Muscle of arm (tissue), 12 donors: ENCODE results near the gene L1CAM. TPM values are rescaled to one million over a fixed set of nuclear protein-coding genes. Genes with fewer than 3 reads are reported as not detected.

ENCODE experiments used
- DNase-seq: peaks from one replicate; pipeline ENCODE4 v3.0.0-alpha.2; 2013
- polyA plus RNA-seq, 12 donors: library from polyadenylated mRNA; unstranded; fragments of 120-200 nt; gene quantifications; one replicate each; pipeline ENCODE4 v1.2.1, GENCODE V29; 2013; ENCODE audit not compliant: insufficient read length in 12 of 12

Gene L1CAM
- polyA plus RNA-seq, 12 donors = 1.7 to 11.7 (median 2.8) TPM; not detected in 1

- DNase-seq = no peak
These were observed 19.6 kb upstream of the L1CAM start for GRCh38 chrX:153905481-153906095.

GRCh38 chrX:153903991-153904957 lies 18.3 kb upstream of the L1CAM start, which contains the start of gene AVPR2:
Gene AVPR2, plus strand, starts transcription at chrX:153904673. Its CDS starts 473 bp downstream, at chrX:153905146.
- DNase-seq = no peak

GRCh38 chrX:153903238-153903980 lies 17.4 kb upstream of the L1CAM start:
- no peak for DNase-seq

GRCh38 chrX:153902385-153902784 lies 16.4 kb upstream of the L1CAM start:
- no peak for DNase-seq

- DNase-seq = no peak
These were observed 15.8 kb upstream of the L1CAM start for GRCh38 chrX:153901753-153902140.

GRCh38 chrX:153900831-153901752 lies 15.1 kb upstream of the L1CAM start:
- peak; percentile 51 for DNase-seq

- no peak for DNase-seq
These were observed 11.9 kb upstream of the L1CAM start for GRCh38 chrX:153897899-153898298.

- DNase-seq = no peak
These were observed 3.1 kb upstream of the L1CAM start for GRCh38 chrX:153889123-153889522.

GRCh38 chrX:153888344-153888743 lies 2.4 kb upstream of the L1CAM start:
- no peak for DNase-seq

- no peak for DNase-seq
These were observed 1.4 kb upstream of the L1CAM start for GRCh38 chrX:153887385-153887784.

GRCh38 chrX:153886915-153887314 lies 942 bp upstream of the L1CAM start:
- DNase-seq = no peak

- DNase-seq = no peak
These were observed 675 bp downstream of the L1CAM start for GRCh38 chrX:153885208-153885787.

GRCh38 chrX:153884590-153884989 lies 1.4 kb downstream of the L1CAM start:
- no peak for DNase-seq

- DNase-seq = no peak
These were observed 1.8 kb downstream of the L1CAM start for GRCh38 chrX:153884136-153884535.

GRCh38 chrX:153883163-153883843 lies 2.7 kb downstream of the L1CAM start:
- DNase-seq = no peak

- DNase-seq = no peak
These were observed 3.4 kb downstream of the L1CAM start for GRCh38 chrX:153882557-153882956.

- DNase-seq = no peak
These were observed 3.9 kb downstream of the L1CAM start for GRCh38 chrX:153882086-153882498.

GRCh38 chrX:153881281-153881680 lies 4.7 kb downstream of the L1CAM start:
- no peak for DNase-seq

GRCh38 chrX:153880440-153880815 lies 5.5 kb downstream of the L1CAM start:
- DNase-seq = no peak
